A673 (cell line): Measurements from ENCODE around the gene ARHGAP15. TPM values are rescaled to one million over a fixed set of nuclear protein-coding genes. Genes with fewer than 3 reads are reported as not detected.

Source experiments
- BruUV-seq: library from RNA; stranded (reverse); fragments of 400-500 nt; replicated peaks from 2 replicates; lab custom pipeline; 2021; lab: Mats Ljungman, UMichigan
- CTCF ChIA-PET: fragments of 300-600 bp; sonication (Branson Sonifier 250); formaldehyde crosslinking; loops from one replicate; lab custom pipeline; 2022; ENCODE audit warnings: antibody characterized with exemption; lab: Charles Lee
- POLR2A ChIA-PET: fragments of 300-600 bp; sonication (Branson Sonifier 250); formaldehyde crosslinking; loops from one replicate; lab custom pipeline; 2022; ENCODE audit warnings: antibody characterized with exemption; ENCODE audit not compliant: low non-redundant PET; lab: Charles Lee
- DNase-seq: peaks from one replicate; pipeline ENCODE4 v3.0.0-alpha.2; 2015; ENCODE audit warnings: low spot score
- H3K27ac ChIP-seq: fragments of 200-600 bp; sonication (generic); 2 replicates; pipeline ENCODE4 v1.5.1; 2016; ENCODE audit warnings: mixed run types, low read depth, mild to moderate bottlenecking, mixed read lengths, antibody characterized with exemption, low read length; ENCODE audit not compliant: poor library complexity, severe bottlenecking
- H3K27me3 ChIP-seq: fragments of 200-600 bp; sonication (generic); replicated peaks from 2 replicates; pipeline ENCODE4 v1.6.1; 2017; ENCODE audit warnings: mixed run types, low read depth, mild to moderate bottlenecking, mixed read lengths, antibody characterized with exemption, low read length; ENCODE audit not compliant: insufficient read depth, poor library complexity
- H3K36me3 ChIP-seq: fragments of 200-600 bp; sonication (generic); 2 replicates; pipeline ENCODE4 v1.6.1; 2016; ENCODE audit warnings: mixed run types, mild to moderate bottlenecking, mixed read lengths, antibody characterized with exemption, low read length; ENCODE audit not compliant: insufficient read depth, poor library complexity, severe bottlenecking
- H3K4me1 ChIP-seq: fragments of 200-600 bp; sonication (generic); 2 replicates; pipeline ENCODE4 v1.6.1; 2017; ENCODE audit warnings: mixed run types, mild to moderate bottlenecking, mixed read lengths, antibody characterized with exemption, low read length; ENCODE audit not compliant: insufficient read depth, poor library complexity, severe bottlenecking
- H3K4me3 ChIP-seq: fragments of 200-600 bp; sonication (generic); 2 replicates; pipeline ENCODE4 v1.5.1; 2016; ENCODE audit warnings: low read depth, mixed run types, mild to moderate bottlenecking, mixed read lengths, low read length; ENCODE audit not compliant: poor library complexity, severe bottlenecking
- H3K9me3 ChIP-seq: fragments of 200-600 bp; sonication (generic); 2 replicates; pipeline ENCODE4 v1.6.1; 2016; ENCODE audit warnings: mixed run types, low read depth, mild to moderate bottlenecking, mixed read lengths, antibody characterized with exemption, low read length; ENCODE audit not compliant: poor library complexity, severe bottlenecking
- CTCF ChIP-seq: fragments of 300-800, 200-600 bp; sonication (generic); conservative IDR thresholded peaks from 2 replicates; pipeline ENCODE4 v1.5.1; 2017; ENCODE audit warnings: low read depth, mild to moderate bottlenecking, antibody characterized with exemption, low read length, moderate library complexity, mixed read lengths
- EZH2 ChIP-seq: fragments of 200-600 bp; sonication (generic); IDR thresholded peaks from 2 replicates; pipeline ENCODE4 v1.6.1; 2017; ENCODE audit warnings: borderline replicate concordance, low read depth, mild to moderate bottlenecking, mixed read lengths, antibody characterized with exemption, low read length; ENCODE audit not compliant: poor library complexity, severe bottlenecking
- intact Hi-C: fragments of 100-400 bp; cut with micrococcal nuclease; formaldehyde crosslinking; loops from one replicate; pipeline ENCODE4 v1.10.0; 2022; ENCODE audit not compliant: unreplicated experiment
- total RNA-seq: library from RNA; stranded (reverse); gene quantifications from 2 replicates; pipeline ENCODE4 v1.2.3, GENCODE V29; 2021

The ARHGAP15 gene
- total RNA-seq, 1 experiment from 2014 or later, result not detected

- ChIA-PET POLR2A (no interaction called here), CTCF (no interaction called here)
- no peak for DNase-seq
- Histone ChIP-seq H3K27me3 (no peaks in the 10 kb centered on the region), H3K9me3 (no peaks in the 10 kb centered on the region), H3K4me1 (no peaks in the 10 kb centered on the region), H3K36me3 (no peaks in the 10 kb centered on the region), H3K4me3 (no peak overlapping the region), H3K27ac (no peak overlapping the region)
- BruUV-seq, result no TSS peak
- intact Hi-C loops, result no loop called here
- TF ChIP-seq EZH2, result no peak
- no peak for TF ChIP-seq CTCF
Observed at GRCh38 chr2:143344780-143345179, 215.6 kb downstream of the ARHGAP15 start.

GRCh38 chr2:143345887-143346787 lies 216.9 kb downstream of the ARHGAP15 start:
- no peaks in the 10 kb centered on the region for H3K27me3 ChIP-seq
- H3K4me3 ChIP-seq, result no peak overlapping the region
- H3K27ac ChIP-seq, result no peak overlapping the region
- DNase-seq, result no peak
- H3K36me3 ChIP-seq, result no peaks in the 10 kb centered on the region
- ChIA-PET CTCF (no interaction called here), POLR2A (no interaction called here)
- no peaks in the 10 kb centered on the region for H3K4me1 ChIP-seq
- BruUV-seq, result no TSS peak
- no peak for TF ChIP-seq CTCF
- TF ChIP-seq EZH2, result no peak
- no peaks in the 10 kb centered on the region for H3K9me3 ChIP-seq
- intact Hi-C loops, result no loop called here

GRCh38 chr2:143347271-143347695 lies 218.1 kb downstream of the ARHGAP15 start:
- POLR2A ChIA-PET, result no interaction called here
- no peaks in the 10 kb centered on the region for H3K36me3 ChIP-seq
- no peak for TF ChIP-seq CTCF
- TF ChIP-seq EZH2, result no peak
- no peak overlapping the region for H3K4me3 ChIP-seq
- DNase-seq, result no peak
- no peaks in the 10 kb centered on the region for H3K4me1 ChIP-seq
- intact Hi-C loops, result no loop called here
- CTCF ChIA-PET, result no interaction called here
- H3K9me3 ChIP-seq, result no peaks in the 10 kb centered on the region
- no TSS peak for BruUV-seq
- no peak overlapping the region for H3K27ac ChIP-seq
- no peaks in the 10 kb centered on the region for H3K27me3 ChIP-seq
